ENCODE results near the gene ADAMTS7. TPM values are rescaled to one million over a fixed set of nuclear protein-coding genes. Genes with fewer than 3 reads are reported as not detected.
"Not testable (repeated sequence)": the region's sequence is repeated elsewhere in the genome, so short reads cannot be mapped to it uniquely, and the experiment has no call there.

The ADAMTS7 gene
- total RNA-seq, 1 donor, result 7.5 TPM

DNA sequence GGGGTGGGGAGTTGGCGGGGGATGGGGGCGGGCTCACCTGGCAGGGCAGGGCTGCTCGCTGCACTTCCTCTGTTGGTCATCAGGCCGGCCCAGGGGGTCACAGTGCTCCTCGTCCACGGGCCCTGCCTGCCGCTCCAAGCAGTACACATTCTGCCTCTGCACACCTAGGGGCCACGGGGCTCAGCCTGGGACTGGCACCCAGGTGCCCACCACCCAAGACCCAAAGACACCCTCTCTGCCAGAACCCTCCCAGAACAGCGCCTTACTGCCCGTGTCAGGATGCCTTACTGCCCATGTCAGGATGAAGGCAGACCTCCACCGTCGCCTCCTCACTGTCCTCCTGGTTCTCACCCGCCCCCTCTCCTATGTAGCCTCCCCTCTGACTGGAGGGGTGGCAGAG is 43.2 kb downstream of the ADAMTS7 start:
- TF ChIP-seq CTCF (IDR thresholded peaks at IDR 0.05; ENCODE audit: insufficient read depth, low read length), result no peak
- no peak for DNase-seq (ENCODE audit: low read depth)
- no peak overlapping the region for H3K4me3 ChIP-seq (ENCODE audit: low read depth, low read length)

DNA sequence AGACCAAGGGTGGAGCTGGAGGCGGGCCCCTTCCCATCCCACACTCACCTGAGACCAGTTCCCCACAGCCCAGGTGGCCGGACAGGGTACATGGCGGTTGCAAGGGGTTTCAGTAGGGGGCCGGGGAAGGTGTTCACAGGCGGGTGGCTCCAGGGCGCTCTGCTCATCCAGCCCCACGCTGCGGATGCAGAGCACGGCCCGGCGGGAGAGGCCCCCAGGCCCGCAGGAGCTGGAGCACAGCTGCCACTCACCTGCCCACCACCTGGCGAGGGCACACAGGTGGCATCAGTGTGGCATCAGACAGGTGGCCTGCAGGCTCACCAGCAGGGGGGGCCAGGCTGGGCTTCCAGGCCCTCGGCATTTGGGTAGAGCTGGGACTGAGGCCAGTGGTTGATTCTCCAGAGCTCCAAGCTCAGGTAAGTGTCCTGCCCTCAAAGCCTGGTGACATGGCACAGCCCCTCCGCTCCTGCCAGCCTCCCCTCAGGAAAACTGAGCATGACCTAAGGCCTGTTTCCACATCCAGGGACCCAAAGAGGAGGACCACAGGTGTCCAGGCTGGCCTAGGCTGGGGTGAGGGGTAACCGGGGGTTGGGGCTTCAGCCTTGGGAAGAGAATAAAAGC is 43.8 kb downstream of the ADAMTS7 start:
- no peak overlapping the region for H3K4me3 ChIP-seq (ENCODE audit: low read depth, low read length)
- TF ChIP-seq CTCF (IDR thresholded peaks at IDR 0.05; ENCODE audit: insufficient read depth, low read length), result no peak
- no peak for DNase-seq (ENCODE audit: low read depth)

DNA sequence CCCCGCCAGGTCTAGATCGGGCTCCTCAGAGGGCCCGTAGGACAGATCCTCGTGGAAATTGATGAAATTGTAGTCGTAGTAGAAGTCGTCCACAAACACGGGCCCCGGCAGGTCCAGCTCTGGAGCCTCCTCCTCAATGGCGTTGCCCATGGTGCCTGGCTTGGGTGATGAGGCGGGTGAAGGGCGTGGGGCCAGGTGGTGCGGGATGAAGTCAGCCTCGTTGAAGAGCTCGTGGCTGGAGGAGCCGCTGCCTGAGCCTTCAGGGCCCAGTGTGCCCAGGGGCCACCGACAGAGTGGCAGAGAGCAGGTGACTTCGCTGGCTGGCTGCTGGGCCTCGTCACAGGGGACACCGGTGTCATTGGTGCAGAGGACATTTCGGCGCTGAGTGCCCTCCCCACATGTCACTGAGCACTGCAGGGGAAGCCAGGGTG is 44.6 kb downstream of the ADAMTS7 start:
- H3K4me3 ChIP-seq (ENCODE audit: low read depth, low read length); DNase-seq (ENCODE audit: low read depth): not testable (repeated sequence)

- no peak overlapping the region for H3K4me3 ChIP-seq (ENCODE audit: low read depth, low read length)
- no peak for TF ChIP-seq CTCF (IDR thresholded peaks at IDR 0.05; ENCODE audit: insufficient read depth, low read length)
- DNase-seq (ENCODE audit: low read depth), result no peak
These were observed 45.2 kb downstream of the ADAMTS7 start for GRCh38 chr15:78766041-78766440.

- DNase-seq (ENCODE audit: low read depth); H3K4me3 ChIP-seq (ENCODE audit: low read depth, low read length): not testable (repeated sequence)
These were observed 46.0 kb downstream of the ADAMTS7 start for GRCh38 chr15:78765154-78765860.

DNA sequence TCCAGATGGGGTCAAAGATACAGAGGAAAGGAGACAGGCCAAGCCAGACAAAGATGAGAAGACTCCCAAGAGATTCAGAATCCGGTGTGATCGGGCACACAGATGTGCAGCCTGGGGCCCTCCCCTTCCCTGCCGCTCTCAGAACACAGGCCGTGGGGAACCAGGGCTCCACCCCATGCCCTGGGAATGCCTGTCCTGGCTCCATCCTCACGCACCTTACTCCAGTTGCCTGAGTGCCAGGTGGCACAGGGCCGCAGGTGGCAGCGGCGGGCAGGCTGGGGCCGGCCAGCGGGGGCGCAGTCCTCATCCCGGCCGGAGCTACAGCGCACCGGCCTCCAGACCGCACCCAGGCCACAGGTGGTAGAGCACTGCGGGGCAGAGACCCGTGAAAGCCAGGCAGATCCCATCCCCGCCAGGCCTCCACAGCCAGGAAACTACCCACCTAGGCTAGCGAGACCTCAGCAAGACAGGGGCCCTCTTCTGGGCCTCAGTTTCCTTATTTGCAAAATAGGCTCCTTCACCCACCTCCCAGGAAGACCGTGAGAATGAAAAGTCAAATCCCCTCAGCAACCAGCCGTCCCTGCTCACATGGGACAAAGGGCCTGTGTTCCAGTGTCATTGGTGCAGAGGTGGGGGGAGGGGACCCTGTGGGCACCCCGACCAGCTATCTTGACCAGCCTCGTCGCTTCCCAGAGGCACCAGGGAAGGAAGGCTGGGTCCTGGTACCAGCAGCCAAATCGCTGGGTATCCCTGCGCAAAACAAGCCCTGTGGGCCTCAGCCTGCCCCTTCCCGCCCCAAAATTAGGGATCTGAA is 46.7 kb downstream of the ADAMTS7 start:
- not testable (repeated sequence) for H3K4me3 ChIP-seq (ENCODE audit: low read depth, low read length); DNase-seq (ENCODE audit: low read depth)

GRCh38 chr15:78763796-78764241 is 47.4 kb downstream of the ADAMTS7 start:
- no peak overlapping the region for H3K4me3 ChIP-seq (ENCODE audit: low read depth, low read length)
- TF ChIP-seq CTCF (IDR thresholded peaks at IDR 0.05; ENCODE audit: insufficient read depth, low read length), result no peak
- no peak for DNase-seq (ENCODE audit: low read depth)

DNA sequence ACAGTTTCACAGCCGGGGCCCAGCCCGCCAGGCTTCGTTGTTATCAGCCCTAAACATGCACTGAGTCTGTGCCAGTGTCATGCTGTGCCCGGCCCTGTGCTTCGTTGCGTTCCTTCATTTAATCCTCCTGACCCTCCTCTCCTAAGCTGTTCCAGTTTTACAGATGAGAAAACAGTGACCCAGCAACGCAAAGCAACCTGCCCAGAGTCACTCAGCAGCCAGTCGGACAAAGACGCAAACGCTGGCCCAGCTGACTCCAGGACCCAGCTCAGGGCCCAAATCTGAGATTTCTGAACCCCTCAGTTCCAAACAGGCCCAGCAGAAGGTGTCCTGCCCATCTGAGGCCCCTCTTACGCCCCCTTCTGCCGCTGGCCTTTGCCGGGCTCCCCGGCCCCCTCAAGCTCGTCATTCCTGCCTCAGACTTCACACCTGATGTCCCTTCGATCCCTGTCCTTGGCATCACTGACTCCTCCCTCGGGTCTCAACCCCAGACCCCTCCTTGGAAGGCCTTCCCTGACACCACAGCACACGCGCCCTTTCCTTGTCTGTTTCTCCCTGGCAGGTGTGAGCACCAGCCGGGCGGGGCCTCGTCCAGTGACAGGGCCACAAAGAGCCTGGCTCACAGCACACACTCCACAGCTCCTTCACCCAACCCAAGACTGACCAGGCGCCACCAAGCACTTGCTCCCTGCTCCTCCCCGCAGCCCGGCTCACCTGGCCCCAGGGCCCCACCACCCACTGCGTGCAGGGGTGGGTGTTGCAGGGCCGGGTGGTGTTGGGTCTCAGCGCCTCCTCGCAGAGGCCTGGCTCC is 48.1 kb downstream of the ADAMTS7 start:
- H3K4me3 ChIP-seq (ENCODE audit: low read depth, low read length), result no peak overlapping the region
- DNase-seq (ENCODE audit: low read depth), result no peak
- no peak for TF ChIP-seq CTCF (IDR thresholded peaks at IDR 0.05; ENCODE audit: insufficient read depth, low read length)

GRCh38 chr15:78762386-78762961 is 48.8 kb downstream of the ADAMTS7 start:
- H3K4me3 ChIP-seq (ENCODE audit: low read depth, low read length); DNase-seq (ENCODE audit: low read depth): not testable (repeated sequence)
